H9 (cell line): ENCODE measurements around the gene STH. TPM values are rescaled to one million over a fixed set of nuclear protein-coding genes. Genes with fewer than 3 reads are reported as not detected.

ENCODE experiments used
- DNase-seq: peaks from one replicate; pipeline ENCODE4 v3.0.0-alpha.2; 2017
- H2AFZ ChIP-seq: one replicate; pipeline ENCODE4 v1.6.1; 2013; ENCODE audit warnings: mild to moderate bottlenecking, low read length, control low read depth, moderate library complexity
- H2AK5ac ChIP-seq: 2 replicates; pipeline ENCODE4 v1.6.1; 2013; ENCODE audit warnings: low read length, control low read depth, mixed read lengths; ENCODE audit not compliant: insufficient read length
- H2BK120ac ChIP-seq: one replicate; pipeline ENCODE4 v1.6.1; 2013; ENCODE audit warnings: low read depth, mild to moderate bottlenecking, low read length, control low read depth, inconsistent platforms; ENCODE audit not compliant: poor library complexity, severe bottlenecking
- H2BK12ac ChIP-seq: 2 replicates; pipeline ENCODE4 v1.6.1; 2013; ENCODE audit warnings: low read length, control low read depth, mixed read lengths, low read depth; ENCODE audit not compliant: insufficient read length
- H2BK15ac ChIP-seq: 2 replicates; pipeline ENCODE4 v1.6.1; 2013; ENCODE audit warnings: low read depth, low read length, control low read depth
- H2BK20ac ChIP-seq: one replicate; pipeline ENCODE4 v1.6.1; 2013; ENCODE audit warnings: low read depth, mild to moderate bottlenecking, low read length, control low read depth, inconsistent platforms; ENCODE audit not compliant: poor library complexity, severe bottlenecking
- H2BK5ac ChIP-seq: 2 replicates; pipeline ENCODE4 v1.6.1; 2013; ENCODE audit warnings: low read length, control low read depth, mixed read lengths; ENCODE audit not compliant: insufficient read length
- H3K14ac ChIP-seq: 2 replicates; pipeline ENCODE4 v1.6.1; 2013; ENCODE audit warnings: low read length, control low read depth; ENCODE audit not compliant: insufficient read depth
- H3K18ac ChIP-seq: 2 replicates; pipeline ENCODE4 v1.6.1; 2013; ENCODE audit warnings: low read depth, mild to moderate bottlenecking, mixed read lengths, low read length, control low read depth; ENCODE audit not compliant: insufficient read length
- H3K23ac ChIP-seq: 2 replicates; pipeline ENCODE4 v1.6.1; 2013; ENCODE audit warnings: low read length, control low read depth, mixed read lengths, low read depth; ENCODE audit not compliant: insufficient read length
- H3K23me2 ChIP-seq: 2 replicates; pipeline ENCODE4 v1.6.1; 2013; ENCODE audit warnings: low read depth, mild to moderate bottlenecking, mixed read lengths, low read length, control low read depth; ENCODE audit not compliant: insufficient read length, poor library complexity, severe bottlenecking
- H3K27ac ChIP-seq: 2 replicates; pipeline ENCODE4 v1.5.1; 2013; ENCODE audit warnings: low read length, control low read depth, mixed read lengths, low read depth; ENCODE audit not compliant: insufficient read length
- H3K27me3 ChIP-seq: 2 replicates; pipeline ENCODE4 v1.6.1; 2013; ENCODE audit warnings: low read length, control low read depth, inconsistent platforms; ENCODE audit not compliant: insufficient read depth
- H3K4ac ChIP-seq: 2 replicates; pipeline ENCODE4 v1.6.1; 2013; ENCODE audit warnings: low read depth, mild to moderate bottlenecking, control low read depth, inconsistent platforms, low read length, moderate library complexity
- H3K4me1 ChIP-seq: 2 replicates; pipeline ENCODE4 v1.6.1; 2013; ENCODE audit warnings: low read length, control low read depth, inconsistent platforms; ENCODE audit not compliant: insufficient read depth
- H3K4me2 ChIP-seq: 2 replicates; pipeline ENCODE4 v1.6.1; 2013; ENCODE audit warnings: low read length, control low read depth, mixed read lengths; ENCODE audit not compliant: insufficient read length, insufficient read depth
- H3K56ac ChIP-seq: 2 replicates; pipeline ENCODE4 v1.6.1; 2013; ENCODE audit warnings: low read depth, mild to moderate bottlenecking, mixed read lengths, low read length, control low read depth; ENCODE audit not compliant: insufficient read length
- H3K79me1 ChIP-seq: 2 replicates; pipeline ENCODE4 v1.6.1; 2013; ENCODE audit warnings: low read depth, mild to moderate bottlenecking, moderate library complexity, low read length, control low read depth, inconsistent platforms; ENCODE audit not compliant: insufficient read depth, poor library complexity, severe bottlenecking
- H3K79me2 ChIP-seq: 2 replicates; pipeline ENCODE4 v1.6.1; 2013; ENCODE audit warnings: low read length, control low read depth, inconsistent platforms; ENCODE audit not compliant: insufficient read depth
- H3K9ac ChIP-seq: 2 replicates; pipeline ENCODE4 v1.6.1; 2013; ENCODE audit warnings: low read length, control low read depth, mixed read lengths; ENCODE audit not compliant: insufficient read length; ENCODE audit errors: extremely low read depth
- H3K9me3 ChIP-seq: one replicate; pipeline ENCODE4 v1.6.1; 2013; ENCODE audit warnings: low read depth, low read length, inconsistent platforms; ENCODE audit not compliant: control insufficient read depth
- H3T11ph ChIP-seq: one replicate; pipeline ENCODE4 v1.6.1; 2013; ENCODE audit warnings: mild to moderate bottlenecking, low read length, control low read depth, inconsistent platforms
- H4K20me1 ChIP-seq: one replicate; pipeline ENCODE4 v1.6.1; 2013; ENCODE audit not compliant: control insufficient read depth, insufficient read length, insufficient read depth
- H4K5ac ChIP-seq: 2 replicates; pipeline ENCODE4 v1.6.1; 2013; ENCODE audit warnings: low read depth, mild to moderate bottlenecking, mixed read lengths, low read length, control low read depth; ENCODE audit not compliant: insufficient read length
- H4K8ac ChIP-seq: replicated peaks from 2 replicates; pipeline ENCODE4 v1.6.1; 2013; ENCODE audit warnings: low read length, control low read depth, mixed read lengths, low read depth; ENCODE audit not compliant: insufficient read length
- H4K91ac ChIP-seq: 2 replicates; pipeline ENCODE4 v1.6.1; 2013; ENCODE audit warnings: low read depth, mild to moderate bottlenecking, moderate library complexity, mixed read lengths, low read length, control low read depth; ENCODE audit not compliant: insufficient read length
- H3K27ac Mint-ChIP-seq, 3 experiments: 2 replicates in 2 of 3; 3 replicates in 1 of 3; pipeline ENCODE4 v1.8.0; 2020 to 2021; ENCODE audit warnings: mixed read lengths in 3 of 3, mild to moderate bottlenecking in 1 of 3, moderate library complexity in 1 of 3
- H3K27me3 Mint-ChIP-seq: 2 replicates; pipeline ENCODE4 v1.8.0; 2021; ENCODE audit warnings: low read depth, mild to moderate bottlenecking, moderate library complexity, mixed read lengths
- H3K36me3 Mint-ChIP-seq, 3 experiments: 2 replicates in 2 of 3; 3 replicates in 1 of 3; pipeline ENCODE4 v1.8.0; 2020 to 2021; ENCODE audit warnings: low read depth in 3 of 3, mixed read lengths in 3 of 3; ENCODE audit not compliant: insufficient read depth in 1 of 3
- H3K4me1 Mint-ChIP-seq, 2 experiments: 2 replicates each; pipeline ENCODE4 v1.8.0; 2020; ENCODE audit warnings: mixed read lengths in 2 of 2
- H3K4me3 Mint-ChIP-seq, 2 experiments: 2 replicates in 1 of 2; 3 replicates in 1 of 2; pipeline ENCODE4 v1.8.0; 2020 to 2021; ENCODE audit warnings: mild to moderate bottlenecking in 2 of 2, mixed read lengths in 2 of 2, moderate library complexity in 1 of 2
- H3K9me3 Mint-ChIP-seq, 2 experiments: 2 replicates in 1 of 2; 3 replicates in 1 of 2; pipeline ENCODE4 v1.8.0; 2020; ENCODE audit warnings: mild to moderate bottlenecking in 2 of 2, mixed read lengths in 2 of 2, moderate library complexity in 1 of 2
- CTCF ChIP-seq: fragments of 200-600 bp; sonication (generic); conservative IDR thresholded peaks from 3 replicates; pipeline ENCODE4 v1.8.0; 2021; ENCODE audit warnings: antibody characterized with exemption, mild to moderate bottlenecking
- WGBS: extraction: QIAGEN DNeasy Blood & Tissue Kit; methylation state at CpG from one replicate; pipeline ENCODE4 v1.1.7; 2013; ENCODE audit warnings: missing lambda C conversion rate, low lambda C conversion rate, mixed read lengths; ENCODE audit not compliant: insufficient read length; ENCODE audit errors: extremely low coverage; 5-methylcytosine and 5-hydroxymethylcytosine counted together
- total RNA-seq: library from RNA; stranded (reverse); gene quantifications from 2 replicates; pipeline ENCODE4 v1.2.1, GENCODE V29; 2021

STH gene
- total RNA-seq, 1 experiment from 2014 or later: not detected

GRCh38 chr17:45951941-45952340 lies 47.1 kb upstream of the STH start:
- no peak for TF ChIP-seq CTCF
- no peak overlapping the region for H3K4me3 Mint-ChIP-seq
- no CpG with 5 or more reads among the region's 6 CpGs for WGBS

More at GRCh38 chr17:45951941-45952340, 47.1 kb upstream of the STH start:
- Histone ChIP-seq H3K27me3 (no peaks in the 10 kb centered on the region; the same call in 1 of the 2 replicates), H2BK12ac (no peak overlapping the region), H2AFZ (no peak overlapping the region), H2BK5ac (no peak overlapping the region), H2BK20ac (no peak overlapping the region), H3K27ac (no peak overlapping the region), H3K79me1 (no peaks in the 10 kb centered on the region), H3K79me2 (no peaks in the 10 kb centered on the region), H3K4ac (no peak overlapping the region), H3K23me2 (no peaks in the 10 kb centered on the region), H3K4me1 (no peaks in the 10 kb centered on the region), H3K18ac (no peak overlapping the region), H3K23ac (no peak overlapping the region), H3K4me2 (no peak overlapping the region), H3T11ph (no peak overlapping the region), H3K9ac (no peak overlapping the region), H4K5ac (no peak overlapping the region), H3K9me3 (no peaks in the 10 kb centered on the region), H3K14ac (no peak overlapping the region), H3K56ac (no peak overlapping the region), H4K8ac (no peak overlapping the region), H4K91ac (no peak overlapping the region), H4K20me1 (no peaks in the 10 kb centered on the region), H2BK15ac (no peak overlapping the region), H2AK5ac (no peak overlapping the region), H2BK120ac (no peak overlapping the region)
- H3K27me3 Mint-ChIP-seq: peaks cover 32% of the 10 kb centered on the region
- DNase-seq: no peak
- no peaks in the 10 kb centered on the region; a peak in 1 of 7 replicates for H3K36me3 Mint-ChIP-seq
- peaks cover 28 to 29% of the 10 kb centered on the region in 2 experiments for H3K4me1 Mint-ChIP-seq
- H3K9me3 Mint-ChIP-seq: no peaks in the 10 kb centered on the region
- H3K27ac Mint-ChIP-seq: no peak overlapping the region
